NCI-H345 treated with DMSO at 0.1 percent for 48 hours (cell line): ENCODE data around the gene KIAA2012.
A peak's percentile ranks its signal among the peaks of the same experiment; 100 is the strongest.
"Not testable (repeated sequence)": the region's sequence is repeated elsewhere in the genome, so short reads cannot be mapped to it uniquely, and the experiment has no call there.

Experiments
- DNase-seq: peaks from one replicate; lab custom pipeline; 2025; ENCODE audit not compliant: unreplicated experiment; lab: John Stamatoyannopoulos, UW

The KIAA2012 gene

DNA sequence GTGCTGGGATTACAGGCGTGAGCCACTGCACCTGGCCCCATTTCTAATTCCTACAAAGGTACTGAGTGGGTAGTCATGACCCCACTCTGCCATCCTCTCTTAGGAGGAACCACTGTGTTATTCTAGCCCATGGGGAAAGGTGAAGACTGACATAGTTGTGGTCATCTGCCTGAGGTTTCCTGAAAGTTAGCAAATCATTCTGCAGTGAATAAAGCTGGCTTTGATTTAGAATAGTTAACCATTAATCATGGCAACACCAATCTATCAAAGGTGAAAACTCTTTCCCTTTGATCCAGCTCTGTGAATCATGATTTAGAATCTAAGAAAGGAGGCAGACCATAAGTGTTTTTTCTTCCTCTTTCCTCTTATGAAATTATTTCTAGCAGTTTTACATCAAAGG lies 114.5 kb downstream of the KIAA2012 start:
- DNase-seq: no peak

DNA sequence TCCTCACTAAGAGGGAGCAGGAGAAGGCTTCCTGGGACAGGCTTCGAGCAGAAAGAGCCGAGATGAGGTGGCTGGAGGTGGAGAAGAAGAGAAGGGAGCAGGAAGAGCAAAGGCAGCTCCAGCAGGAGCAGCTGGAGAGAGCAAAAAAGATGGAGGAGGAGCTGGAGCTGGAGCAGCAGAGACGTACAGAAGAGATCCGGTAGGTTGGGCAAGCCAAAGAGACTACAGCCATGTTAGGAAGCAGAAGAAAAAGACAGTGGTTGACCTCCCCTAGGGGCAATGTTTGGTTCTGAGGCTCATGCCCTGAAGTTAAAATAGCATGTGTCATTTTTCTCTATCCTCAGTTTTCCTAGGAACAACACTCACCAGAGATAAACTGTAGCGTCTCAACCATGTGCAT lies 120.2 kb downstream of the KIAA2012 start:
- no peak for DNase-seq

DNA sequence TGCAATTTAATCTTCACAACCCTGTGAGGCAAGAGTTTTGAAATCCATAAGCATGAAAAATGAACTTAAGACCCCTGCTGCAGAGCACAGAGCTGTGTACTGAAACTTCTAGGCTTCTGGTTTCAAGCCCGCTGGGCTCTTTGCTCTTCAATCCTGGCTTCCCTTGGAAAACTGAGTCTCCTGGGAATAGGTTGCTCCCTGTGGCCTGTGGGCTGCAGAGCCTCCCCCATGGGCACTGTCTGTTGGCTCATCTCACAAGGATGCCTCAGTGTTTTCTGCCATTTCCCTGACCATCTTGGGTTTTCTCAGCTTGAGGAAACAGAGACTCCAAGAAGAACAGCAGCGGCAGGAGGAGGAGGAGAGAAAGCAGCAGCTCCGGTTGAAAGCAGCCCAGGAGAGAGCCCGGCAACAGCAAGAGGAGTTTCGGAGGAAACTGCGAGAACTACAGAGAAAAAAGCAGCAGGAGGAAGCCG lies 120.9 kb downstream of the KIAA2012 start:
- DNase-seq: no peak

- no peak for DNase-seq
These were observed 121.4 kb downstream of the KIAA2012 start for GRCh38 chr2:202194418-202194817.

DNA sequence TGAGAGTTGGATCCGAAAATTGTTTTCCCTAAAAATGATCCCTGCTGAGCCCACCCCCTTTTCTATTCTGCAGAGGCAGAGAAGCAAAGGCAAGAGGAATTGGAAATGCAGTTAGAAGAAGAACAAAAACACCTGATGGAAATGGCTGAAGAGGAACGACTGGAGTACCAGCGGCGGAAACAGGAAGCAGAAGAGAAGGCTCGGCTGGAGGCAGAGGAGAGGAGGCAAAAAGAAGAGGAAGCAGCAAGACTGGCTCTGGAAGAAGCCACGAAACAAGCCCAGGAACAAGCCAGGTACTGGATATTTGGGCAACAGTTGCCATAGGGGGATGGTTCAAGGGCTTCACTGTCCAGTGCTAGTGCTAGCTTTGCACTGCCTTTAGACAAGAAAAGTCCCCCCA lies 123.7 kb downstream of the KIAA2012 start:
- DNase-seq: no peak

- DNase-seq: no peak
These were observed 128.4 kb downstream of the KIAA2012 start for GRCh38 chr2:202201220-202202160.

GRCh38 chr2:202203348-202203747 lies 130.3 kb downstream of the KIAA2012 start:
- DNase-seq: no peak

- no peak for DNase-seq
These were observed 131.8 kb downstream of the KIAA2012 start for GRCh38 chr2:202204855-202205254.

DNA sequence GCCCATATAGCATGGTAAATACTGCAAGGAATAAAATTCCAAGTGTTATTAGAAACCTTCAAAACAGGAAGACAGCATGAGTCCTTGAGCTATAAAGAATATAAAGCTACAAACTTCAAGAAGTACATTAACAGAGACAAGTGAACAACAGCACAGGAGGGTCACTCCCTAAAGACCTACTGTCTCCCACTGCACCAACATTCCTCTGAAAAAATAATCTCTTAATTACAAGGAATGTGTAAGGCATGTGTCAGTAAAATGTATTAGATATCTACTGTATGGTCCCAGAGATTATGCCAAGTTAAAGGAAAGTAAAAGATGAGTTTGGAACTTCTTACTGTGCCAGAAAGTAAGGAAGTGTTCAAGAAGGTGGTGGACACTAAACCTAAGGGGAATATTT lies 135.5 kb downstream of the KIAA2012 start:
- no peak for DNase-seq

DNA sequence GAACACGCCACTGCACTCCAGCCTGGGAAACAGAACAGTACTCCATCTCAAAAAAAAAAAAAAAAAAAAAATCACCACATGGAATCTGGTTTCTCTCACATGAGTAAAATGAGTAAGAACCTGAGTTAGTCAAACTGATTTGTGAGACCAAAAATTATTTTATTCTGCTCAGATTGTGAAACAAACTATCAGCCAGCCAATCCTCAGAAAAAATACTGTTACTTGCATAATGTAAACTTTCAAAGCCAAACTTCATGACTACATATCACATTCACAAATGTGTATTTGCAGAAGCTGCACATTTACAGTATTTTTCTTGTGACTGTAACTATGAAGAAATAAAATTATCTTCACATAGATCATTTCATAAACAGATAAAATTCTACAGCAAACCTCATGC lies 142.1 kb downstream of the KIAA2012 start:
- DNase-seq: no peak

DNA sequence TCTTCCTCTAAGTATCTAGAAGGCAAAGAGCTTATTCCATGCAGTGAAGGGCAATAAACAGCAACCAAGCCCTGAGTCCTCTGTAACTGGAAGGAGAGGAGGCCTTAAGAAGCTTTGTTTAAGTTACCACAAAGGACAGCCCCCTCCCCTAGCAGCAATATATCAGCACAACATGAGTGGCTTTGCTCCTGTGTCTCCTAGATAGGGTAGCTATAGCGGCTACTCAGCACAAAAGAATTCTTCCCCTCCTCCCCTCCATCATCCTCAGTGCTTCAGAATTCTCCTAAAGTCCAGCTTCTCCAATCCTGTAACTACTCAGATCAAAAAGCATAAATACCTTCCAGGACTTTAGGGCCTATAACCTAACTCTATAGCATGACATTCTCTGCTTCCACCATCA lies 148.8 kb downstream of the KIAA2012 start:
- no peak for DNase-seq

- DNase-seq: no peak
These were observed 164.8 kb downstream of the KIAA2012 start for GRCh38 chr2:202237787-202238233.

DNA sequence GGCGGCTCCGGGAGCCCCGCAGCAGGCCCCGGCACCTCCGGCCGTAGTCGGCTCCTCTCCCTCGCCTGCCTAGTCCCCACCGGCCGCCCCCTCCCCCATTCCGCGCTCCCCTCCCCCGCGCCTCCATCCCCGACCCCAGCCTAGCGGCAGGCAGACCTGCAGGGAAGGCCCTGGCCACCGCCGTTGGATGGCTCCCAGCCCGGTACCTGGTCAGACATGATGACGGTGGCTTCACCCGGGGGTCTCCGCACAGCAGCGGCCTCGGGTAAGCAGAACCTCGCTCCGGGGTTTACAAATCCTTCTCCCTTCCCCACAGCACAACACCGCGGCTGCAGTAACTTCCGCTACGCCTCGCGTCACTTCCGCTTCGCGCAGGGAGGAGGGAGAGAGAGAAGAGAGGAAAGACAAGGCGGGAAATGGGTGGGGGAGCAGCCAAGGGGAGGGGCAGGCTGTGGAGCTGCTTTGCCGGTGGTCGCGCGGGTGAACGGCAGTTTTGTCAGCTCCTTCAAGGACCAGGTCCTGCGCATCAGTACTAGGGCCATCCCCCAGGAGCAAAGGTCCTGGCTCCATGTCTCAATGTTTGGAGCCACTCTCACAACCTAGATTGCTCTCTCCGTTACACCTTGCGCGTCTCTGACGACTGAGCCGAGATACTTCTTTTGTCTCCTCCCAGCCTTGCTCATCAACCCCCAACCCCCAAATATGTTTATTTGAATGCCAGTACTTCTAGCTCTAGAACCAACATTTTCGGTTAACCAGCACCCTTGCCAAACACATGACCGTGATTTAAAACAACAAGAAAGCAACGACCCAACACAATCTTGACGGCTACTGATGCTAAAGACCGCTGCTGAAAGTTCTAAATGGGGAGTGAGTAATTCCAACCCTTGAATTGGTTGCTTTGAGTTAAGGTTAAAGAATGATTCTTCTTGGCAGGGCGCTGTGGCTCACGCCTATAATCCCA lies 165.5 kb downstream of the KIAA2012 start, which contains the start of gene SUMO1:
Gene SUMO1, minus strand, starts transcription at position 364 of the 964 bp plus-strand sequence. Its CDS starts 146 bp downstream, at position 218.
- peak; percentile 75 for DNase-seq

GRCh38 chr2:202247710-202248109 lies 174.7 kb downstream of the KIAA2012 start:
- DNase-seq: not testable (repeated sequence)

GRCh38 chr2:202249521-202250253 lies 176.6 kb downstream of the KIAA2012 start:
- DNase-seq: no peak

- DNase-seq: no peak
These were observed 178.4 kb downstream of the KIAA2012 start for GRCh38 chr2:202251494-202251893.
